Uterus (tissue), 2 donors: Measurements from ENCODE around the gene C2CD4A.

Experiments used
- POLR2A ChIP-seq, 2 donors: fragments of 450-650 bp; IDR thresholded peaks; one replicate each; pipeline ENCODE4 v1.6.1; 2016; ENCODE audit warnings: antibody characterized with exemption in 2 of 2, mild to moderate bottlenecking in 1 of 2, moderate library complexity in 1 of 2
- TF ChIP-seq, protein P1 (sequence below), 4 experiments: fragments of 200-600 bp in 2 of 4; fragments of 450-650 bp in 2 of 4; sonication (generic) in 2 of 4; IDR thresholded peaks; one replicate each; pipeline ENCODE4 v1.5.1; 2016 to 2019; ENCODE audit warnings: antibody characterized with exemption in 4 of 4, mild to moderate bottlenecking in 2 of 4, moderate library complexity in 1 of 4

DNA sequence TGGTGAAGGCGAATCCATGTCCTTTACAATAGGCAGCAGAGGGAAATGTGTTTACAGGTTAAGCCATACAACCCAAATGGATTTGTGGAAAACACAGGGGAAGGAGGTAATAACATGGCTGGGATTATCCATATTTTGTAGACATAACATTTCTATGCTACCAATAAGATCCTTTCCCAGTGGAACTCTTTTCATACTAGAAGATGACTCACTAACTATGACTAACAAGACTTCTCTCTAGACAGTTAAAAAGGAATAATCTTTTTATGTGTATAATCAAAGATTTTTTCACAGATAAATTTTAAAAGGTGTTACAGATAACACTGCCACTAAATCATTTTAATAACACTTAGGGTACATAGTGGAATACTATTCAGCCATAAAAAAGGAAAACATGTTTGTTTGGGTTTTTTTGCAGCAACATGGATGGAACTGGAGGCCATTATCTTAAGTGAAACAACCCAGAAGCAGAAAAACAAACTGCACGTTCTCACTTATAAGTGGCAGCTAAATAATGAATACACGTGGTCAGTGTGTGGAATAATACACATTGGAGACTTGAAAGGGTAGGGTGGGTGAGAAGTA lies 46.1 kb upstream of the C2CD4A start:
- TF ChIP-seq, protein P1, sequence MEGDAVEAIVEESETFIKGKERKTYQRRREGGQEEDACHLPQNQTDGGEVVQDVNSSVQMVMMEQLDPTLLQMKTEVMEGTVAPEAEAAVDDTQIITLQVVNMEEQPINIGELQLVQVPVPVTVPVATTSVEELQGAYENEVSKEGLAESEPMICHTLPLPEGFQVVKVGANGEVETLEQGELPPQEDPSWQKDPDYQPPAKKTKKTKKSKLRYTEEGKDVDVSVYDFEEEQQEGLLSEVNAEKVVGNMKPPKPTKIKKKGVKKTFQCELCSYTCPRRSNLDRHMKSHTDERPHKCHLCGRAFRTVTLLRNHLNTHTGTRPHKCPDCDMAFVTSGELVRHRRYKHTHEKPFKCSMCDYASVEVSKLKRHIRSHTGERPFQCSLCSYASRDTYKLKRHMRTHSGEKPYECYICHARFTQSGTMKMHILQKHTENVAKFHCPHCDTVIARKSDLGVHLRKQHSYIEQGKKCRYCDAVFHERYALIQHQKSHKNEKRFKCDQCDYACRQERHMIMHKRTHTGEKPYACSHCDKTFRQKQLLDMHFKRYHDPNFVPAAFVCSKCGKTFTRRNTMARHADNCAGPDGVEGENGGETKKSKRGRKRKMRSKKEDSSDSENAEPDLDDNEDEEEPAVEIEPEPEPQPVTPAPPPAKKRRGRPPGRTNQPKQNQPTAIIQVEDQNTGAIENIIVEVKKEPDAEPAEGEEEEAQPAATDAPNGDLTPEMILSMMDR (IDR thresholded peaks at IDR 0.05) = no peak
- TF ChIP-seq POLR2A (IDR thresholded peaks at IDR 0.05) = no peak
